Measurements from ENCODE around the gene EXOC2.
"Not testable (repeated sequence)": the region's sequence is repeated elsewhere in the genome, so short reads cannot be mapped to it uniquely, and the experiment has no call there.

EXOC2 gene

DNA sequence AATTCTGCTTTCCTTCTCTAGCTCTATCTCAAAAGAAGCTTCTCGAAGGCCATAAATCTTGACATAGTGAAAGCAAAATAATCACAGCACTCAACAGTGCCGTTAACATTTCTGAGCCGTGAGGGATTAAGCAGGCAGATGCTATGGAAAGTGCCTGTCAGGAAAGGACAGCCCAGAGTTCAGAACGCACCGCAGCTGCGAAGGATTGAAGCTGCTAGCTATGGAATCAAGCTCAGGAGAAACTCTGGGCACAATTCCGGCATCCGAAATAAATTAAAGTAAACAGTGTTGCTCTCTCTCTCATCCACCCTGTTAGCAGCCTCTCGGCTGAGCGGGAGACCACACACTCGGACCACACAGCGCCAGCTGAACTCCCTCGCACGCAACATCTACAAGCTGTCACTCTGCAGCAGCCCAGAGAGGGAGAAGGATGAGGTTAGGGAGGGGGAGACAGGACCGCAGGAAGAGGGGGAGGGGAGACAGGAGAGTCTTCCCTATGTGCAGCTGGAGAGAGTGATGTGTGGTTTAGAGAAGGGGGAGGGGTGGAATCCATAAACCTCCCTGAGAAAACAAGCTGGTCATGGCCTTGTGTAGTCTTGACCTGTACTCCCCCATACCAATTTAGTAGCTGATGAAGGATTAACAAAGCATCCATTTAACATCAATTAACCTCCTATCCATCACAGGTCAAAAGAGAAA lies 9.0 kb downstream of the EXOC2 start:
- in situ Hi-C loops (cut with MboI; ENCODE audit: low sequenced_read_pairs) = no loop called here

DNA sequence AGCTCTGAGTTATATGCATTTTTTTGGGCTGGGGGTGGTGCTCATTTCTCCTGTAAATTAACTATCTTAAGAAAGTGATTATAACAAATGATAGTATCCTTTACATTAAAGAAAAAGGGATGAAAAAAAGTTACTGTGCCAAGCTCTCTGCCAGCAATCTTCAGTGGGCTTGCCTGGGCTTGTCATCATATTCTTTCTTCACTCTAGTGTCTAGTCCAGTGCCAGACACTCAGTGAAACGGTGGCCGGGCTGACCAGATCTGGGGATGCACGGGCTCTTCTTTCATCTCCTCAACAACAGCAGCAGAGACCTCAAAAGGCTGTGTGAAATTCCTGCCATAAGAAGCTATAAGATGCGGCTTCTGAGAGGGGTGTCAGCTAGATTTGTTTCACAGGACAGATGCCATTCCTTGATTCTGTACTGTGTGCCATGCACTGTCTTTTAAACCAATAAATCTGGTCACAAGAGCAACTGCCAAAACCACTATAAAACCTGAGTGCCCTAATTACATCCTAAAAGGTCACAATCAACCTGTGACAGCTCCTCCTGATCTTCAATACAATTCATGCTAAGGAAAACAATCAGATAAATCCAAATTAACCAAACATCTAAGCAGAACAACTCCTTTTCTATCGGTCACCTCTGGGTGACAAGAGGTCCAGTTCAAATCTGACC lies 12.1 kb downstream of the EXOC2 start:
- in situ Hi-C loops (cut with MboI; ENCODE audit: low sequenced_read_pairs) = no loop called here

DNA sequence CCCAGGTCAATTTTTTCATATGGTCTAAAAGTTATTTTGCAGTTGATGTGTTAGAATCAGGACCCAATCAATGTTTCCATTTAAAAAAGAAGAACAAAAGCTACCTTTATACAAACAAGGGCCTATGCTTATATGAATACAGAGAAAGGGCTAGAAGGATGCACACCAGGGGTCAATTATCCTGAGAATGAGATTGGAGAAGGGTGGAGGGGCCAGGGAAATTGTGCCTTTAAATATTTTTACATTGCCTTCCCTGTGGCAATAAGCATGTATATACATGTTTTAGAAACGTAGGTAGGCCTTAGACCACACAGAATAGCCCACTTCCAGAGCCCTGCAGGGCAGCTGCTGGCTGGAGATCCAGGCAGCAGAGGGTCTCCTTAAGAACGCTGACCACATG lies 12.7 kb downstream of the EXOC2 start:
- in situ Hi-C loops (cut with MboI; ENCODE audit: low sequenced_read_pairs) = no loop called here

DNA sequence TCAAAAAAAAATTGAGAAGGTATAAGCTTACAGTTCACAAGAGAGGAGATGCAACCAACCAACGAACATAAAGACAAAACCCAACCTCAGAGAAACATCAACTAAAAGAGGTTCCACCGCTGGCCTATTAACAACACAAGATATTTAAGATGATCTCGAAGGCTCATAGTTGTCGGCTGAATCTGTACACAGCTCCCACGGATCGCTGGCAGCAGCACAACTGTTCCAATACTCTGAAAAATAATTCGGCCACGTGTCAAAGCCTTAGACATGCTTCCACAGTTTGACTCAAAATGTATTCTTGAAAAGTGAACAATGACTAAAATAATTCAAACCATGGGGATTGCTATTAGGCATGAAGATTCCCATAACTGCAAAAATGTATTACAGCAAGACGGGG lies 13.7 kb downstream of the EXOC2 start:
- in situ Hi-C loops (cut with MboI; ENCODE audit: low sequenced_read_pairs) = no loop called here

DNA sequence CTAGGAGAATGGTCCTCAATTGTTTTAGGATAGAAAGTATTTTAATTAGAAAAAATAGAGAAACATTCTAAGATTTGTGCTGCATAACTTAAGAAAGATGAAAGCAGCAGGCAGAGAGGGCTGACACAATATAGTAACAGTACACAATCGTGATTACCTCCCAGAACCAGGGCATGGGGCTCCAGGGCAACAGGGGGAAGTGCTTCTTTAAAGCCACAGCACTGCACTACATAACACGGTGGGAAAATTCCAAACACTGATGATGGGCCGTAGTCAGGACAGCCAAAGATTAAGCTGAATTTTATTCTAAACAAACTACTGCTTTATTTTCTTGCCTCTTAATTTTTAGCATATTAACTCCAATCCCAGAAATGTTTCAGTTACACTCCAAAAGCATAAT lies 14.4 kb downstream of the EXOC2 start:
- in situ Hi-C loops (cut with MboI; ENCODE audit: low sequenced_read_pairs) = no loop called here

DNA sequence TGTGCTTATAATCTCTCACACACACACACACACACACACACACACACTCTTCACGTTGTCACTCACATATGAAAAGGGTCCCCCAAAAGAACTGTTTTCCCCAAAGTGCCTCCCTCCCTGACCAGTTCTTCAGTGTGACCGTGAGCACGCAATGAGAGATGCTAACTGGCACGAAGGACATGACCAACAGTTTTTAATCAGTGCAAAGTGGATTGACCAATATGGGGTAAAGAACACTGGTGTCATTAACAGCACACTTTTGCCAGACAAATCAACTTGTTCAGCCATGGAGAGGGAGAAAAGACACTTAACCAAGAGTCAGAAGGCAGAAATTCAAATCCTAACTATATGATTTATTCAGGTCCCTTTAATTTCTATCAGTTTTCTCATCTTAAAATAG lies 15.0 kb downstream of the EXOC2 start:
- in situ Hi-C loops (cut with MboI; ENCODE audit: low sequenced_read_pairs) = no loop called here

DNA sequence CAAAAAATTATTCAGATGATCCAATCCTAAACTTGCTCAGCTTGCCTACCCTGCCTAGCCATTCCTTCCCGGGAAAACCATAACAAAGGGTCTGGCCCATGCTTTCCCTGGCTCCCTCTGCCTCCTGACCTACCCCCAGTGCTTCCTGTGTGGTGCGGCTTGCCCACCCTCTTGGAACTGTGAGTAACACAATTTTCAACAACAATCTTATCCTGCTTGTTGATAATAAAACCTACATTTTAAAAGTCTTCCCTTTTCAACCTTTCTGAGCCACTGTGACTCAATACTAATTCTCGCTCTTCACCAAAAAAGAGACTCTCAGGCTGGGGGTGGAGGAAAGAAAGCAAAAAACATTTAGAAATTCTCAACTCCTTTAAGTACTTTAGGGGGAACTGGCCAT lies 18.0 kb downstream of the EXOC2 start:
- in situ Hi-C loops (cut with MboI; ENCODE audit: low sequenced_read_pairs) = no loop called here

DNA sequence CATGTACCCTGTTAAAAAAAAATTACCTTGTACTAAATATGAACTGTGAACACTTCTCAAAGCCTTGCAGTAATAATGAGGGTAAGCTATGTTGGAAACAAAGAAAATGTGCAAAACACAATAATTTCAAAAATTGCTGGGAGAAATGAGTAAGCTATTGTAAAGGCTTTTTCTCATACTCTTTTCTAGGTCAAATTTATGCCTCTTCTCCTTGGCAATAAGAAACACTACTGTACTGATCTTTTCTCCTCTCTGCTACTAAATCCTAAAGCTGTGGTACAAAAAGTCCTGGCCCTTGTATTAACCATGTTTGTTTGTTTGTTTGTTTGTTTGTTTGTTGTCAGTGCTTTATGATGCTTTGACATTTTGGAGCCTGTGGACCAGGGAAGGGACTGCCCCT lies 18.5 kb downstream of the EXOC2 start:
- in situ Hi-C loops (cut with MboI; ENCODE audit: low sequenced_read_pairs) = no loop called here

DNA sequence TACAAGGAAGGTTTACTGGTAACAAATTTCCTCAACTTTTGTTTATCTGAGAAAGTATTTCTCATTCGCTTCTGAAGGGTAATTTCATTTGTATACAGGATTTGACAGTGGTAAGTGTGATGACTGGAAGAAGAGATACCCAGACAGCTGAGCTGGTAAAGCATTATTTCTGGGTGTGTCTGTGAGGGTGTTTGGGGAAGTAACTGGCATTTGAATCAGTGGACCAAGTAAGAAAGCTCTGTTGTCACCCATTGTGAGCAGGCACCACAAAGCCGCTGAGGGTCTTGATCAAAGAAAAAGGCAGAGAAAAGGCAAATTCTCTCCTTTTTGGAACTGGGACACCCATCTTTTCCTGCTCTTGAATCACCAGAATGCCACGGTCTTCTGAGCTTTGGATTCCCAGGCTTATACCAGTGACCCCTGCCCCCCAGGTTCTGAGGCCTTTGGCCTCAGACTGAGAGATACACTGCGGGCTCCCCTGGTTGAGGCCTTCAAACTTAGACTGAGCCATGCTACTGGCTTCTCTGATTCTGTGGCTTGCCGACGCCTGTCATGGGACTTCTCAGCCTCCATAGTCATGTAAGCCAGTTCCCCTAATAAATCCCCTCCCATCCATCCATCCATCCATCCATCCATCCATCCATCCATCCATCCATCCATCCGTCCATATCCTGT lies 25.5 kb downstream of the EXOC2 start:
- in situ Hi-C loops (cut with MboI; ENCODE audit: low sequenced_read_pairs) = no loop called here

DNA sequence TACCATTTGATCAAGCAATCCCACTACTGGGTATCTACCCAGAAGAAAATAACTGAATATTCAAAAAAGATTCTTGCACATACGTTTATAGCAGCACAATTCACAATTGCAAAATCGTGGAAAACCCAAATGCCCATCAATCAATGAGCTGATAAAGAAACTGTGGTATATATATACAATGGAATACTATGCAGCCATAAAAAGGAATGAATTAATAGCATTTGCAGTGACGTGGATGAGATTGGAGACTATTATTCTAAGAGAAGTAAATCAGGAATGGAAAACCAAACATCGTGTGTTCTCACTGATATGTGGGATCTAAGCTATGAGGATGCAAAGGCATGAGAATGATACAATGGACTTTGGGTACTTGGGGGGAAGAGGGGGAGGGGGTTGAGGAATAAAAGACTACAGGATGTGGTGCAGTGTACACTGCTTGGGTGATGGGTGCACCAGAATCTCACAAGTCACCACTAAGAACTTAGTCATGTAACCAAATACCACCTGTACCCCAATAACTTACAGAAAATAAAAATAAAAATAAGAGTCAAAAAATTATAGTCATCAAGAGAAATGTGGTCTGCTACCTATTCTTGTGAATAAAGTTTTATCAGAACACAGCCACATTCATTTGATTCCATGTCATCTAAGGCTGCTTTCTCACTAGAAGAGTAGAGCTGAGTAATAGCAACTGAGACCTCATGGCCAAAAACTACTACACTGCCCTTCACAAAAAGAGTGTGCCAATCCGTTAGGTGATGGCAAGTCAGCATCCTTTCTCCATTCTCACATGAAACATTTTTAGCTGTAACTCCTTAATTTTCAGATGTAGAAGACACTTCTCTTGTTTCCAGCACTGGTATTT lies 27.3 kb downstream of the EXOC2 start:
- in situ Hi-C loops (cut with MboI; ENCODE audit: low sequenced_read_pairs) = no loop called here

DNA sequence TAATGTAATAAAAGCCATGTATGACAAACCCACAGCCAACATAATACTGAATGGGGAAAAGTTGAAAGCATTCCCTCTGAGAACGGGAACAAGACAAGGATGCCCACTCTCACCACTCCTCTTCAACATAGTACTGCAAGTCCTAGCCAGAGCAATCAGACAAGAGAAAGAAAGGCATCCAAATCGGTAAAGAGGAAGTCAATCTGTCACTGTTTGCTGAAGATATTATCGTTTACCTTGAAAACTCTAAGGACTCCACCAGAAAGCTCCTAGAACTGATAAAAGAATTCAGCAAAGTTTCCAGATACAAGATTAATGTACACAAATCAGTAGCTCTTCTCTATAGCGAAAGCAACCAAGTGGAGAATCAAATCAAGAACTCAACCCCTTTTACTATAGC lies 29.2 kb downstream of the EXOC2 start:
- in situ Hi-C loops (cut with MboI; ENCODE audit: low sequenced_read_pairs) = not testable (repeated sequence)

DNA sequence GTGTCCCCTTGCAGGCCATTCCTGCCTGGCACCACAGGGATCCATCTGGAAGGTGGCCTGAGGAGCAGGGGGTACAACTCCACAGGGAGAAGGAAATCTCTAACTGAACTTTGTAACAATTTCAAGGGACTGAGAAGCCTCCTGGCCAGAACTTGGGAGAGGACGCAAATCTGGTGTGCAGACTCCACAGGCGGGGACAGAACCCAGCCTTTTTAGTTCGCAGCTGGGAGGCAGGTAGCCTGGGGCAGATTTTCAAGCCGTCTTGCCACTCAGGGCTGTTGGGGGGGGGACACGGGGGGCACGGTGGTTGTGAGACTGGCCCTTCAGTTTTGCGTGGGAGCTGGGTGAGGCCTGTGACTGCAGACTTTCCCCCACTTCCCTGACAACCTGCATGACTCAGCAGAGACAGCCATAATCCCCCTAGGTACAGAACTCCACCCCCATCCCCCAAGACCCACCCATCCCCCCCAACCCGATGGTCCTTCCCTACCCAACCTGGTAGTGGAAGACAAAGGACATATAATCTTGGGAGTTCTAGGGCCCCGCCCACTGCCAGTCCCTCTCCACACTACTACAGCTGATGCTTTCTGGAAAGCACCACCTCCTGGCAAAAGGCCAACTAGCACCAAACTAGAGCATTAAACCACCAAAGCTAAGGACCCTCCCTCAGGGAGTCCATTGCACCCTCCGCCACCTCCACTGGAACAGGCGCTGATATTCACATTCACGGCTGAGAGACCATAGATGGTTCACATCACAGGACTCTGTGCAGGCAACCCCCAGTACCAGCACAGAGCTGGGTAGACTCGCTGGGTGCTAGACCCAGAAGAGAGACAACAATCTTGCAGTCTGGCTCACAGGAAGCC lies 33.0 kb downstream of the EXOC2 start:
- in situ Hi-C loops (cut with MboI; ENCODE audit: low sequenced_read_pairs) = no loop called here

DNA sequence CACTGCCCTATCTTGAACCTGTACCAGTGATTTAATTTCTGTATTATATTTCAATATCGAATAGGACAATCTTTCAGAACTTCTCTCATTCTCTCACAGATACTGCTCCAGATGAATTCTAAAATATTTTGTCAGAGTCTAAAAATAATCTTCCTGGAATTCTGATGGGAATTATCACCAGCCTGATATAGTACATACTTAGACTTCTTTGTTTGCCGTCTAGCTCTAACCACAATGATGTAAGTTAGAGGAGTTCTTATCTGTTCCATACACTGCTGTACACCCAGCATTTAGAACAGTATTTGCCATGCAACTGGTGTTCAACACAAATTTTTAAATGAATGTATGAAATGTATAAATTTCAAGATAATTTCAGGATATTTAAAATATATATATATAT lies 34.7 kb downstream of the EXOC2 start:
- in situ Hi-C loops (cut with MboI; ENCODE audit: low sequenced_read_pairs) = no loop called here

DNA sequence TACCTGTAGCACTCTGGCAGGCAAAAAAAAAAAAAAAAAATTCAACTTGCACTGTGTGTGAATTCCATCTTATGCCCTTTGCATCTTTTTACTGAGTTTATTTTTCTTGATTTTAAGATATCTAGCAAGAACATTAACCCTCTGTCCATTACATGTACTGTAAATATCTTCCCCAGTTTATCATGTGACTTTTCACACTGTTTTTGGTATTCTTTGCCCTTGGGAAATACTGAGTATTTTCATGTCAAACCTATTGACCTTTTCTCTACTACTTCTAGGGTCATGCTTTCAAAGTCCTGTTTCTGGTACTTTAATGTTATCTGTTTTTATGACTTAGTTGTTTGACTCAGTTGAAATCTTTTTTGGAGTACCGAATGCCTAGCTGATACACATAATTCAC lies 35.2 kb downstream of the EXOC2 start:
- in situ Hi-C loops (cut with MboI; ENCODE audit: low sequenced_read_pairs) = no loop called here

DNA sequence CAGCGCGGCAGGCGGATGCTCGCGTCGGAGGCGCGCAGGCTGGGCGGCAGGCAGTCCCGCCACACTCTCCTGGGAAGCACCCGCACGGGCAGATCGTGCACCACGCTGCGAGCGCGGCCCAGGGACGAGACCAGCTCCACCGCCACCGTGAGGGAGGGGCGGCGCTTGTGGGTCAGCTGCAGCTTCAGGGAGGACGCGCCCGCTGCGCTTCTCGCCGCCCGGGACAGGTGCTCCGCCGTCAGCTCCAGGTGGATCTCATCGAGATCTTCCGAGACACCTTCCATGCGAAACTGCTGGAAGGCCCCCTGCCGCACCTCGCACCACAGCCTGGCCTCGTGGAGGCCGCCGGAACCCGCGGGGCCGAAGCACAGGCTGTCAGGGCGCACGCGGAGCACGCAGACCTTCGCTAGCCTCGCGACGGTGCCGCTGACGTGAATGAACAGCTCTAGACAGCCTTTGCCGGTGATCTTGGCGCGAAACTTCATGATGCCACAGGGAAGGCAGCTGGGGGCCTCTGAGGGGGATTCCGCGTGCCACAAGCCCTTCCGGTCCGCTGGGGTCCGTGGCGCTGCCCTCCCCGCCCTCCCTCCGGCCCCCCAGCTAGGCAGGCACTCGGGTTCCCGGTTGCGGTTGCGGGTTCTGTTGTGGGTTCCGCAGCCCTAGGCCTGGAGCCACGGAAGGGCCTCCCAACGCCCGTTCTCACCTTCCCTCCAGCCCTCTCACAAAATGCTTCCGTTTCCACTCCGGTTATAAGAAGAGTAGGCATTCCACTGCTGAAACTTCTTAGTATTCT lies 36.3 kb downstream of the EXOC2 start, which contains the start of gene HUS1B:
HUS1B (minus strand) TSS at position 641 of the 793 bp plus-strand sequence; CDS start at position 485, 156 bp downstream.
- in situ Hi-C loops (cut with MboI; ENCODE audit: low sequenced_read_pairs) = no loop called here

DNA sequence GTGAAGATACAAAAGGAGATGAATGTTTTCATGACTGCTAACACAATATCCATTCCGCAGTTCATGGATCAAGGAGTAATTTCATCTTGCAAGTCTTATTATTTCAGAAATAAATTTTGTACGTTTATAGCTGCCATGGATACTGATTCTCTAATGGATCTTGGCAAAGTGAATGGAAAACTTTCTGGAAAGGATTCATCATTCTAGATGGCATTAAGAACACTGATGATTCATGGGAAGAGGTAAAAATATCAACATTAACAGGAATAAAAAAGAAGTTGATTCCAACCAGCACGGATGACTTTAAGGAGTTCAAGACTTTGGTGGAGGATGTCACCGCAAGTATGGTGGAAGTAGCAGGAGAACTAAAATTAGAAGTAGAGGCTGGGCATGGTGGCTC lies 38.8 kb downstream of the EXOC2 start:
- in situ Hi-C loops (cut with MboI; ENCODE audit: low sequenced_read_pairs) = no loop called here

DNA sequence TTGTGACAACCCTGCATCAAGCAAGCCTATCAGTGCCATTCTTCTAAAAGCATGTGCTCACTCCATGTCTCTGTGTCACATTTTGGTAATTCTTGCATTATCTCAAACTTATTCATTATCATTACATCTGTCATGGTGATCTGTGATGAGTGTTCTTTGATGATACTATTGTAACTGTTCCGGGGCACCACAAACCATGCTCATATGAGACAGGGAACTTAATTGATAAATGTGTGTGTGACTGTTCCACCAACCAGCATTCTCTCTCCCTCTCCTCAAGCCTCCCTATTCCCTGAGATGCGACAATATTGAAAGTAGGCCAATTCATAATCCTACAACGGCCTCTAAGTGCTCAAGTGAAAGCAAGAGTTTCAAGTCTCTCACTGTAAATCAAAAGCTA lies 40.1 kb downstream of the EXOC2 start:
- in situ Hi-C loops (cut with MboI; ENCODE audit: low sequenced_read_pairs) = no loop called here

DNA sequence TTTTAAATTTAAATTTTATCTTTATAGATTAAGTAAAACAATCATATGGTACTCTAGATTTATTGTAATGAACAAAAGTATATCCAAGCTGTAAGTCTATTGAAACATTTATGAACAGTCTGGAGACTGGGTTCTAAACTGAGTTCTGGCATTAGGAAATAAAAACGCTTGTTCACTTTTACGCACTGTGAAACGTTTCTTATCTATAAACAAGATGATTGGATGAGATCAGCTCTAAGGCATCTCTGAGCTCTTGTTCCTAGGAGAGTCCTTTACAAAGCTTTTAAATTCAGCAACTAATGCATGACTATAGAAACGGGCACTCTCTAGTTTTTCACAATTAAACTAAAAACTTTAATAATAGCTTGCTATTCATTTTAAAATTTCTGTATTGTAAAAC lies 42.8 kb downstream of the EXOC2 start:
- in situ Hi-C loops (cut with MboI; ENCODE audit: low sequenced_read_pairs) = no loop called here

DNA sequence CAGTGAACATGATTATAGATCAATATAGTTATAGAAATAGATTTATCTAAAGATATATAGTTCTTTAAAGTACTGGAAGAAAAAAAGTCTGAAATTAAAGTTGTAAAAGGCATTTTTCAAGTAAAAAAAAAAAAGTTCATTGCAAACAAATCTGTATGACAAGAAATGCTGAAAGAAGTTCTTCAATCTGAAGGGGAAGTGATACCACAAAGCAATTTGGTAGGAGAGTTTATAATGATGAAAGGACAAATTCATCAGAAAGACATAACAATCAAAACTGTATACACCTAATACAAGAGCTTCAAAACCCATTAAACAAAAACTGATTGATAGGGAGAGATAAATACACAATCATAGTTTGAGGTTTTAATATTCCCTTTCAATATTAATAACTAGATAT lies 50.1 kb downstream of the EXOC2 start:
- in situ Hi-C loops (cut with MboI; ENCODE audit: low sequenced_read_pairs) = no loop called here
